Stimulated activated CD8-positive, alpha-beta memory T cell treated with anti-CD3 and anti-CD28 coated beads, Interleukin-2, amount 100 ng/mL, for 48 hours (primary cell): ENCODE measurements around the gene GABPB1.

Experiments used
- DNase-seq, 2 donors: peaks; one replicate each; pipeline ENCODE4 v3.0.0-alpha.2; 2020; ENCODE audit warnings: low read depth in 2 of 2

Gene GABPB1

DNA sequence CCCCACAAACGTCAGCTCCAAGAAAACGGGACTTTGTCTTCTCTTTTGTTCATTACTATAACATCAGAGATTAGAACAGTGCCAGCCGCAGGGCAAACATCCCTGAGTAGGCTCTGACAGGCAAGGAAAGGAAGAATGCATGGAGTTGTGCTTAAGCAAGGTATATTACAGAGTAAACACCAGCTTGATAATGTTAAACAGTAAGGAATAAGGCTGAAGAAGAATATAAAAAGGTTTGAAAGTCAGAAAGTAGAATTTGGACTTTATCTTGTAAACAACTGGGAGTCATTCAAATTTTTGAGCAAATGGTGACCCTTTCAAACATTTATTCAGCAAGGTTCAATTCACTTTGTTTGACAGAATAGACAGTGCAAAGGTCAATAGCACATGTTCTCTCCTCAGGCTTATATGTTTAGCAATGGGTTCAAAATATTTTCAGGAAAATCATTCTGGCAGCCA is 11.0 kb downstream of the GABPB1 start:
- no peak for DNase-seq

DNA sequence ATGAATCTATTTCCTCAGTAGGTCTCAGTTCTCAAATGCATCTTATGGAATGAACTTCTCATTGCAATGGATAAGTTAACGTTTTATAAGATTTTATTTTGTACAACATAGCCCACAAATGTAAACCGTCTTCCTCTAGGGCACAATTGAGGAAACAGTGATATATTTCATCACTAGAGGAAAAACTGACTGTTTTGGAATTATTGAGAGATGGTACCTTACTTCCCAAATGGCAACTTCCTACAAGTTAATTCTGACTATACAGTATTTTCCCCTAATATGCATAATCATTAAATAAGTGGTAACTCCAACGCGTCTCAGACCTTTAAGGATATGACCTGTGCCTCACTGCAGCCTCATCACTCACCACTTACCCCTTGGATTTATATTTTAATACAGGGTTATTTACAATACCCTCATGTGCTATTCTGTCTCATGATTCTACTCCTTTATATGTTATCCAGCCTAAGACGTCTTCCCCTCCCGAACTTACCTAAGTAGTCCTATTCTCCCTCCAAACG is 13.3 kb downstream of the GABPB1 start:
- no peak for DNase-seq

DNA sequence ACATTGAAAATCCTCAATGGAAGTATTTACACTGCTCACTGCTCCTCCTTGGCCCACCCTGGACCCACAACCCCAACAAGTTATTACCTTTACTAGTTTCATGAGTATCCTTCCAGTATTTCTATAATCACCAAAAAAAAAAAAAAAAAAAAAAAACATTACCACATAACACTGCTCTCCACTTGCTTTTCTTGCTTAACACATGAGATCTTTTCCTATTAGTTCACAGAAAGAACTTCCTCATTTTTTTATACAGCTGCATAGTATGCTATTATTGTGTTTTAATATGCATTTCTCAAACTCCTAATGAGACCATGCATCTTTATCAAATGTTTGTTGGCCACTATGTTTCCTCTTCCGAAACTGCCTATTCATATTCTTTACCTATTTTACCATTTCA is 14.6 kb downstream of the GABPB1 start:
- no peak for DNase-seq

GRCh38 chr15:50339717-50340116 is 15.3 kb downstream of the GABPB1 start:
- no peak for DNase-seq

GRCh38 chr15:50335251-50335650 is 19.7 kb downstream of the GABPB1 start:
- DNase-seq: no peak

- no peak for DNase-seq
These were observed 21.8 kb downstream of the GABPB1 start for GRCh38 chr15:50333229-50333628.

DNA sequence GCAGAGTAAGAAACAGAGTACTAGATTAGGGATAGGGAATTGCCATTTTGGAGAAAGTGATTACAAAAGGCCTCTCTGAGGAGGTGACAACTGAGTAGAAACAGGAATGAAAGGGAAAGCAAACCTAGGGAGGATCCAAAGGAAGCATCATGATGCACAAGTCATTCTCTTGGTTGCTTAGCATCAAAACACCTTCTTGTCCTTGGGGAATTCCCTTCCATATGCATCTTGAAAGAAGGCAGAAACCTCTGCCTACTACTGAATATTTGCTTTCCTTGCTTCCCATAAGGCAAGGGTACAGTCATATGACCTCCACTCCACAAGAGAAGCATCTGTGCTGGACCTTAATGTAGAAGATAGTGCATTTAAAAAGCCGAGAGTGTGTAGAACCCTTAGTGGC is 24.1 kb downstream of the GABPB1 start:
- DNase-seq: no peak

- DNase-seq: no peak
These were observed 26.9 kb downstream of the GABPB1 start for GRCh38 chr15:50328116-50328515.

- DNase-seq: no peak
These were observed 33.3 kb downstream of the GABPB1 start for GRCh38 chr15:50321680-50322210.

DNA sequence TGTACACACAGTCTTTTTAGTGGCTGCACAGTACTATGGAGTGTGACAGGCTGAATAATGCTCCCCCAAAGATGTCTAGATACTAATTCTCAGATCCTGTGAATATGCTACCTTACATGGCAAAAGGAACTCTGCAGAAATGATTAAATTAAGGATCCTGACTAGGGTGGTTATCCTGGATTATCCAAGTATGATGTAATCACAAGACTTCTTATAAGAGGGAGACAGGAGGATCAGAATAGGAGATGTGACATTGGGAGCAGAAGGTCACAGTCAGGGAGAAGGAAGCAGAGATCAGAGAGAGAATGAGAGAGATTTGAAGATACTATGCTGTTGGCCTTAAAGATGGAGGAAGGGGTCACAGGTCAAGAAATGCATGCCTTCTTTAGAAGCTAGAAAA is 34.5 kb downstream of the GABPB1 start:
- no peak for DNase-seq

DNA sequence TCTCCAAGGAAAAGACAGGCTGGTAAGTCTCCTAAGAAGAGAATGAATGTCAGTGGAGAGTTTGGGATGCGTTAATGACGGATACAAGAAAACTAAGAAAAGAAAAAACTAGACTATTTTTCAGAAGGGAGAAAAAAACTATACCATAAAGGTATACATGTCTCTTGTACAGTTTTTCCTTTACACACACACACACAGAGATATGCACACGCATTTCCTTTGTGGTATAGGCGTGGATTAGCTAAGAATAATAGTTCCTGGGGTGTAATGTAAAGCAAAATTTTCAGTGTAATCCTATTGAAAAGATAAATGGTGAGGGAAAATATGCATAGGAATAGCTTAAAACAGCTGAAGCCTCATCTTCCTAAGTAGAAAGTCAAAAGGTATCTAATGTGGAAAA is 36.3 kb downstream of the GABPB1 start:
- no peak for DNase-seq

DNA sequence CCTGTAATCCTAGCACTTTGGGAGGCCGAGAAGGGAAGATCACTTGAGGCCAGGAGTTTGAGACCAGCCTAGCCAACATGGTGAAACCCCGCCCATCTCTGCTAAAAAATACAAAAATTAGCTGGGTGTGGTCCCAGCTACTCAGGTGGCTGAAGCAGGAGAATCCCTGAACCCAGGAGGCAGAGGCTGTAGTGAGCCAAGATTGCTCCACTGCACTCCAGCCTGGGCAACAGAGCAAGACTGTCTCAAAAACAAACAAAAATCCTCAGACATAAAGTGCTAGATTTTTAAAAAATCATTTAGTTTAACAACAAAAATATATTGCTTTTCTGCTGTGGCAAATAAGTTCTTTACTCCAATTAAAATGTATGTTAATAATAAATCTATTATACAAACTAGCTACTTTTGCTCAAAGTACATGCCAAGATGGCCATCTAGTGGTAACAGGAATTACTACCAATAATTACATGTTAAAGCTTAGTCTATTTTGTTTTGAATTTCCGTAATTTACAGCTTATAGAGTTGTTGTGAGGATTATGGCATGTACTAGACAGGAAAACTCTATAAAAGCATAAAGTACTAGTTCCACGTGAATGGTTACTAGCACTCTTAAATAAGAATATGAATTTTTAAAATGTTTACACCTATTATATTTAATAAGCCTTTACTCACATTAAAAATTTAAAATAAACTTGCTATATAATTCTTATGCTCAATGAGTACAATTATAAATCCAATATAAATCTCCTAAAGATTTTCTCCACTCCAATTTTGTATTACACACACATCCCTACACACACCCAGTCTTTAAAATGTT is 39.0 kb downstream of the GABPB1 start:
- no peak for DNase-seq

DNA sequence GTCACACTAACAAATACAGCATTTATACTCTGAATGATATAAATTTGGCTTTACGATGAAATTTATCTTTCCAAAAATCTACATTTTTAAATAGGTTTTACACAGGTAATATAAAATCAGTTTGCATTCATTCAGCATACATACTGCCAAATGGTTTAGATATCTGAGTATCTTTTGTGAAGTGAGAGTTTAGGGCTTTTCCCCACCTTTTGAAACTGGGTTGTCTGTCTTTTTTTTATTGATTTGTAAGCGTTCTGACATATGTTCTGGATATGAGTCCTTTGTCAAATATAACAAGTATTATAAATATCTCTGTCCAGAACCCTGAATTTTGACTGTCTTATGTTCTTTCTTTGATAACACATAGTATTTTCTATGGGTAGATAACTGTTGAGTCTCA is 42.4 kb downstream of the GABPB1 start:
- no peak for DNase-seq

DNA sequence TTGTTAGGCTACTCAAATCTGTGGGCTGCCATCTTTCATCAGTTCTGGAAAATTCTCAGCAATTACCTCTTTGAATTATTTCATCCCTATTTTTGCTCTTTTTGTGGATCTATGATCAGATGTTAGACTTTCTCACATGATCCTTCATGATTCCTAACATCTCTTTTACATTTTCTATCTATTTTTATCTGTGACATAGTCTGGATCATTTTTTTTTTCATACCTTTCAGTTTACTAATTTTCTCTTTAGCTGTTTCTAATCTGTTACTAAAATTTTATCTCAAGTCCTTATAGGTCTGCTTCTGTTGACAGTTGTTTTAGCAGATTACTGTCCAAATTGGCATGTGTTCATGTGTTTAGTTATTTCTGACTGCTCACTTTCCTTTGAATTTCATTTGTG is 47.2 kb downstream of the GABPB1 start:
- DNase-seq: no peak

DNA sequence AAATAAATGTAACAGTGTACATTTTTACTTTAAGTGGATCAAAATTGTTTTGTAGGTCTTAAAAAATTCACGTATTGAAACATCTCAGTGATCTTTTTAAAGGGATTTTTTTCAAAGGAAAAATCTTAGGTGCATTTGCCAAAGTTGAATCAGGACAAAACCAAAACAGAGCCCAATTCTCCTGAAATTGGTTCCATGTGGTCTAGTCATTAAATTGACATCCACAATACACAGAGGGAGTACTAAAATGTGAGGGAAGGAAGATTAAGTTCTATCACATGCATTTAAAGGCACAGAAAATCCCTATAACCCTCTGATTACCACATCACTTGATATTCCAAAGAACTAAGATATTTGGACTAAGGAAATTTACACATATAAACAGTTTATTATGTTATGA is 50.2 kb downstream of the GABPB1 start:
- no peak for DNase-seq

DNA sequence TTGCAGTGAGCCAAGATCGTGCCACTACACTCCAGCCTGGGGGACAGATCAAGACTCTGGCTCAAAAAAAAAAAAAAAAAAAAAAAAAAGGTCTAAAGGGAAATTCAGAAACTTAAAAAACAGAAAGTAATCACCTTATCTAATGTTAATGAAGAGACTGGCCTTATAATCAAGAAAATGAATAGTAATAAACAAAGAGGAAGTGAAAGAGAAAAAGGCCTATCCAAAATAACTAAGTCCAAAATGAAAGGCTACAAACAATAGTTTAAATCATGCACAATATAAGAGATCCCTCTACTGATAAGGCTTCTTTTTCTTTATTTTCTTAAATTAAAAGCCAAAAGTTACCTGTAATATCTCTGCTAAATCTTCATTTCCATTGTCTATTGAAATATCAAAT is 52.4 kb downstream of the GABPB1 start:
- DNase-seq: no peak

DNA sequence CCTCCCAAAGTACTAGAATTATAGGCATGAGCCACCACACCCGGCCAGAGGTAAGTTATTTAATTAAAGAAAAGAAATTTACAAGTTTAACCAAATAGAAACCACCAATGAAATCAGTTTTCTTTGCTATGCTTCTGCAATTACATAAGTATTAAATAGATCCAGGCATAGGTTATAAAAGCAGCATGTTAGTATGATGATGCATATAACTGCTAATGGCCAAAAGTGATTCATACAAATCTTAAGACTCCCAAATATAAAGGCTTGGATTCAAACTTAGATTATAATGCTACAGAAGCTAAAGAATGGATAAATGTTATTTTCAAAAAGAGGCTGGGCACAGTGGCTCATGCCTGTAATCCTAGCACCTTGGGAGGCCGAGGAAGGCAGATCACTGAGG is 56.7 kb downstream of the GABPB1 start:
- DNase-seq: no peak

GRCh38 chr15:50295966-50296365 is 59.0 kb downstream of the GABPB1 start:
- no peak for DNase-seq

- DNase-seq: no peak
These were observed 65.2 kb downstream of the GABPB1 start for GRCh38 chr15:50289749-50290148.

DNA sequence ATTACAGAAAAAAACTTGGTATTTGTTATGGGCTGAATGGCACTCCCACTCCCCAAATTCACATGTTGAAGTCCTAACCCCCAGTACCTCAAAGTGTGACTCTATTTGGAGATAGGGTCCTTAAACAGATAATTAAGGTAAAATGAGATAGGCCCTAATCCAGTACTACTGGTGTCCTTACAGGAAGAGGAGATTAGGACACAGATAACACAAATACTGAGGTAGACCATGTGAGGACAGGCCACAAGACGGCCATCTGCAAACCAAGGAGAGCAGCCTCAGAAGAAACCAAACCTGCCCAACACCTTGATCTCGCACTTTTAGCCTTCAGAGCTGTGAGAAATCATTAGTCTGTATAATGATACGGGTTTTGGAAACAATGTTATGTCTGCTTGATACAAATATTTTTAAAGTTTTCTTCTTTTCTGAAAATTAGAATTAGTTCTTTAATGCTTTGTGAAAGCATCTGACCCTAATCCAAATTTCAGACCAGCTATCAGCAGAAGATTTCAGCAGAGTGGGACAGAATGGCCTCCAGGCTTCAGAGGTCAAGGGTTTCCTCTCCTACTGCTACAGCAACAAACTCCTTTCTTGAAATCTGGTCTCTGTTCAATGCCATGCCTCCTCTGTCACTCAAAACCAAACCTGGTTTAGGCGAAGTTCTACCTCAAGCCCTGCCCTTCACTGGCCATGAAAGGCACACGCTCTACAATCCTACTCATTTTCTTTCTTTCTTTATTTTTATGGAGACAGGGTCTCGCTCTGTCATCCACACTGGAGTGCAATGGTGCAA is 67.5 kb downstream of the GABPB1 start:
- no peak for DNase-seq

- DNase-seq: no peak
These were observed 73.6 kb downstream of the GABPB1 start for GRCh38 chr15:50281427-50281826.

DNA sequence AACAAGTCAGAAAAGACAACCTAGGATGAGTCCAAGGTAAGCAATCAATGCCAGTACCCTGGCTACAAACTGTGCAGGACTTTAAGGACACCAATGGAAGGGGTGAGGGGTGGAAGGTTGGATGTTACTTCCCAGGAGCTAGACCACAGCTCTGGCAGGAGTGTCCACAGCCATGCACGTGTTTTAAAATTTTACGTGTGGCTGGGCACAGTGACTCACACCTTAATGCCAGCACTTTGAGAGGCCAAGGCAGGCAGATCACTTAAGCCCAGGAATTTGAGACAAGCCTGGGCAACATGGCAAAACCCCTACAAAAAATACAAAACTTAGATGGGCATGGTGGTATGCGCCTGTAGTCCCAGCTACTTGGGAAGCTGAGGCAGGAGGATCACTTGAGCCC is 74.7 kb downstream of the GABPB1 start:
- no peak for DNase-seq

DNA sequence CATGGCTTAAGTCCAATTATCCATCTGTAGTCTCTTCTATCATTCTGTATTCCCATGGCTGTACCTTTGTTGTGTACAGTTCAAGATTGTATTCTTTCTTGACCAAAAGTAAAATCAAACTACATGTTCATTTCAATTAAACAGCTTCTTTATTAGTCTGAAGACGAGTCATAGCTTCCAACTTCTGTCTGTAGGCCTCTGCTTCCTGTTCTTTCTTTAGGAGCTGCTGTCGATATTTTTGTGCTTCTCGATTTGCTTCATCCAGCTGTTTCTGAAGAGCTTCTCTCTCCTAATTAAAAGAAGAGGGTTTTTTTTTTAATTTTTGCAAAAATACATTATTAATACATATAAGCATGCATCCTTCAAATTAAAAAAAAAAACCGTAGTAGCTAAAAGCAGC is 76.5 kb downstream of the GABPB1 start:
- DNase-seq: no peak
